Measurements from ENCODE around the gene STXBP5L. TPM values are rescaled to one million over a fixed set of nuclear protein-coding genes. Genes with fewer than 3 reads are reported as not detected.

STXBP5L gene
- total RNA-seq, 4 donors from 2014 or later, result not detected

GRCh38 chr3:120894316-120895057, 13.5 kb upstream of the STXBP5L start:
- TF ChIP-seq CTCF (IDR thresholded peaks at IDR 0.05; ENCODE audit: low read depth), result no peak

DNA sequence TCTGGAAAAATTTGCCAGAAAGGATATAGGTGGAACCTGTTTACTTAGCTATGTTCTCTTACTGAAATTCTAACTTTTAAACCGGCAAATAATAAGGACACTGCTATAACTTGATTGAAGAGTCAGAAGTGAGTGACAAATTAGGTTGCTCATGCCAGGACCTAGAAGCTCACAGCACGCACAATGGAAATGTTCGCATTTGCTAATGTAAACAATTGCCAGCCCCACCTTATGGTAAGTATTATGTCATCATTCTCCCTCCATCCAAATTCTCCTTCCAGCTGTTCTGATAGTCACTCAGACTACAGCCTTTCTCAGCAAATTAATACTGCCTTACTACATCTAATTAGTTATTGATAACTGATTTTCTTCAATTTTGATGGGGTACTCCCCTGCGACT, 4.8 kb upstream of the STXBP5L start:
- TF ChIP-seq CTCF (IDR thresholded peaks at IDR 0.05; ENCODE audit: low read depth), result no peak

DNA sequence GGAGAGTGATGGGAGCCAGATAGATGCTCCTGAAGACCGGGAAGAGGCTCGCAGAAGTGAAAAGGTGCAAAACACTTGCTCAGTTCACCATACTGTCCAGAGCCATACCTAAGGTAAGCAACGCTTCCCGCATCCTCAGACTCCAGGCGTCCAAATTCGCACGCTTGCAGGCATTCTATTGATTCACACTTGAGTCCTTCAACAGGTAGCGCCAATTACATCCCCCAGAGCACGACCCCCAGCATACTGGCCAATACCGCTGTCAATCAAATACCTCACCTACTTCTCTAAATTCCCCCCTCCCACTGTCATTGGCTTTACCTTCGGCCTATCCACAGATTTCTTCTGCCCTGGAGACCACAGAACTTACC, 361 bp upstream of the STXBP5L start:
- no peak for TF ChIP-seq CTCF (IDR thresholded peaks at IDR 0.05; ENCODE audit: low read depth)

GRCh38 chr3:120908795-120909601, 993 bp downstream of the STXBP5L start:
- no peak for TF ChIP-seq CTCF (IDR thresholded peaks at IDR 0.05; ENCODE audit: low read depth)

- TF ChIP-seq CTCF (IDR thresholded peaks at IDR 0.05; ENCODE audit: low read depth), result no peak
Observed at GRCh38 chr3:120909602-120909878, 1.5 kb downstream of the STXBP5L start.

DNA sequence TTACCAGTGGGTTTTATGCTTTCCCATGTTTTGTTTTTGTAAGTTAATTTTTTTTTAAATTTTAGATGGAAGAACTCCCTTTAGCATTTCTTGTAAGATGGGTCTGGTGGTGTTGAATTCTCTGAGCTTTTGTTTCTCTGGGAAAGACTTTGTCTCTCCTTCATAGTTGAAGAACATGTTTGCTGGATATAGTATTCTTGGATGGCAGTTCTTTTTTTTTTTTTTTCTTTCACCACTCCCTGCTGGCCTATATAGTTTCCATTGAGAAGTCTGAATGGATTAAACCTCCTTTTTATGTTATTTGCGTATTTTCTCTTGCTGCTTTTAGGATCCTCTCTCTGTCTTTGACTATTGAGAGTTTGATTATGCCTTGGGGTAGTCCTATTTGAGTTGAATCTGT, 18.1 kb downstream of the STXBP5L start:
- TF ChIP-seq CTCF (IDR thresholded peaks at IDR 0.05; ENCODE audit: low read depth), result no peak

DNA sequence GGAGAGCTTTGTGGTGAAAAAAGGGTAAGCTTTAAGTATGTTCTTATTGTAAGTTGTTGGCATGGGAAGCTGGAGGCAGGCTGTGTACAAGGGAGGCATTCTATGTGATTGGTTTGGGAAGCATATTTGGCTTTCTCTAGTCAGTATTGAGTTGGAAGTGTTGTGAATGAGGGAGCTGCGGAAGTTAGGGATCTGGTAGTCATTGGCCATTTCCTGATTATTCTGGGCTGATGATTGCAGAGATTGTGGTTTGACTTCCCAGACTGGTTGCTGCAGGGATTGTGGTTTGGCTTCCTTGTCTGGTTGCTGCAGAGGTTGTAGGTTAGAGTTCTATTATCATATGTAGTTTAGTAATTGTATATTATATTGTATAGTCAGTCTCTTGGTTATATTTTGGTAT, 21.0 kb downstream of the STXBP5L start:
- no peak for TF ChIP-seq CTCF (IDR thresholded peaks at IDR 0.05; ENCODE audit: low read depth)
